ENCODE results near the gene MISP3.

GRCh38 chr19:14116918-14117578, 44.5 kb downstream of the MISP3 start:
- TF ChIP-seq CTCF (IDR thresholded peaks at IDR 0.05; ENCODE audit: insufficient read depth, low read depth, low read length) (no peak), EZH2 (IDR thresholded peaks at IDR 0.05; ENCODE audit: insufficient read depth, low read length) (no peak)
